ENCODE measurements around the gene FAM3A.

The FAM3A gene

DNA sequence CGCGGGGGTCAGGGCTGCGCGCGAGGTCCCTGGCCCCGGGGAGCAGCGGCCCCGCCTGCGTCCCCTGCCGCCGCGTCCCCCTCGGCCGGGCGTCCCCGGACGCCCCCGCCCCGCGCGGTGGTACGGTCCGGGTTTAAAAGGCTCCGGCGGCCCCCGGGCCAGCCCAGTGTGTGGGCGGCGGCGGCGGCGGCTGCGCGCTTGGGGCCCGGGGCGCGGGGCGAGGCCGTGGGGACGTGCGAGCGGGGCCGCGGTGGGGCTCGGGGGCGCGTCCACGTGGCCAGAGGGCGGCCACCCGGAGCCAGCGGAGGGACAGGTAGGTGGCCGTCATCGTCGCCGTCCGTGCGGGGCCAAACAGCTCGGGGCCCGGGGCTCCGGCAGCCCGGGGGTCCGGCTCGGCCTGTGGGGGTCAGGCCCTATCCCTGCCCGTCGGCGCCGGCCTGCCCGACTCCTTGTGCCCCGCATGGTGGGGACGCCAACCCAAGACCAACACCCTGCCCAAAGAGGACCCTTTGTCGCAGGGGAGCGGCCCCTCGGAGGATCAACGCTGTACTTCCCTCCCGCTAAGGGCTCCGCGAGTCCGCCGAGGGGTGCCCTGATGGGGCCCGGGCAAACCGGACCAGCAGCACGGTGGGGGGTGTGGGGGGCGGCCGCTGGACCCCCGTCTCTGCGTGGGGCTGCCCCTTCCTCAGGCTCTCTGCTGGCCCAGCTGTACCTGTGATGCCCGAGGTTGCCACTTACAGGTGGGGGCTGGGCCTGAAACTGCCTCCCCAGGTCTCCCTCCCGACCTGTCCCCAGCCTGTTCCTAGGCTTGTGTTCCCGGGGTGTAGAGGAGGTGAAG is 57.7 kb downstream of the FAM3A start, which contains the start of gene PLXNA3:
PLXNA3 (plus strand) TSS at position 166 of the 838 bp plus-strand sequence. CDS start 1,903 bp downstream, outside the sequence.
- peak; percentile 68 for DNase-seq (ENCODE audit: low read depth)
- H3K4me3 ChIP-seq (ENCODE audit: low read depth, low read length), result peak within 1 kb of the TSS; percentile 71
- TF ChIP-seq, protein P1, sequence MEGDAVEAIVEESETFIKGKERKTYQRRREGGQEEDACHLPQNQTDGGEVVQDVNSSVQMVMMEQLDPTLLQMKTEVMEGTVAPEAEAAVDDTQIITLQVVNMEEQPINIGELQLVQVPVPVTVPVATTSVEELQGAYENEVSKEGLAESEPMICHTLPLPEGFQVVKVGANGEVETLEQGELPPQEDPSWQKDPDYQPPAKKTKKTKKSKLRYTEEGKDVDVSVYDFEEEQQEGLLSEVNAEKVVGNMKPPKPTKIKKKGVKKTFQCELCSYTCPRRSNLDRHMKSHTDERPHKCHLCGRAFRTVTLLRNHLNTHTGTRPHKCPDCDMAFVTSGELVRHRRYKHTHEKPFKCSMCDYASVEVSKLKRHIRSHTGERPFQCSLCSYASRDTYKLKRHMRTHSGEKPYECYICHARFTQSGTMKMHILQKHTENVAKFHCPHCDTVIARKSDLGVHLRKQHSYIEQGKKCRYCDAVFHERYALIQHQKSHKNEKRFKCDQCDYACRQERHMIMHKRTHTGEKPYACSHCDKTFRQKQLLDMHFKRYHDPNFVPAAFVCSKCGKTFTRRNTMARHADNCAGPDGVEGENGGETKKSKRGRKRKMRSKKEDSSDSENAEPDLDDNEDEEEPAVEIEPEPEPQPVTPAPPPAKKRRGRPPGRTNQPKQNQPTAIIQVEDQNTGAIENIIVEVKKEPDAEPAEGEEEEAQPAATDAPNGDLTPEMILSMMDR (IDR thresholded peaks at IDR 0.05; ENCODE audit: insufficient read depth, low read depth, low read length, missing control alignments), result no peak

DNA sequence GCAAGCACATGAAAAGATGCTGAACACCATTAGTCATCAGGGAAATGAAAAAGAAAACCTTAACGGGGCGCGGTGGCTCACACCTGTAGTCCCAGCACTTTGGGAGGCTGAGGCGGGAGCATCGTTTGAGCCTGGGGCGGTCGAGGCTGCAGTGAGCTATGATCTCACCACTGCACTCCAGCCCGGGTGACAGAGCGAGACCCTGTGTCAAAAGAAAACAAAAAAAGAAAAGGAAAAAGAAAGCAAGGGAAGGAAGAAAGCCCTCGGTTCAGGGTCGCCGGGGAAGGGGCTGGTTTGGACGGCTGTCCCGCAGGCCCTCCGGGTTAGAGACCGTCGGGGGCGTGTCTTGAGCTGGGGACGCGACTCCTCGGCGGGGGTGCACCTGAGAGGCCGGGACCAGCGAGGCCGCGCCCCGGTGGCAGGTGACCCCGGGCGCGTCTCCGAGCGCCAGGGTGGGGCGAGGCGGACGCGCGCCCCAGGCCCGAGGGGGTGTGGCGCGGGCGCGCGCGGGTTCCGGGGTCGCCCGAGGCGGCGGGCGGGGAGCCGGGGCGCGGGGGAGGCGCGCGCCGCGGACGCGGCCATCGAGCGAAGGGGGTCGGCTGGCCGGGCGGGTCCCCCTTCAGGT is 58.4 kb downstream of the FAM3A start:
- TF ChIP-seq, protein P1 (IDR thresholded peaks at IDR 0.05; ENCODE audit: insufficient read depth, low read depth, low read length, missing control alignments), result no peak
- peak; percentile 73 for DNase-seq (ENCODE audit: low read depth)
- peak overlapping the region; percentile 55 for H3K4me3 ChIP-seq (ENCODE audit: low read depth, low read length)
